SK-N-SH (cell line): ENCODE measurements around the gene PFDN5.

Experiments used
- CHD2 ChIP-seq: fragments of 150-350 bp; IDR thresholded peaks from 2 replicates; pipeline ENCODE4 v1.6.1; 2018; ENCODE audit warnings: low read length; ENCODE audit not compliant: partially characterized antibody
- CTCF ChIP-seq: fragments of 200-600 bp; sonication (generic); IDR thresholded peaks from 2 replicates; pipeline ENCODE4 v1.6.1; 2017; ENCODE audit warnings: antibody characterized with exemption, mild to moderate bottlenecking, moderate library complexity
- EP300 ChIP-seq, 2 experiments: IDR thresholded peaks; 2 replicates each; pipeline versions ENCODE4 v1.4.0 to v1.6.1; 2012; ENCODE audit warnings: borderline replicate concordance in 1 of 2, low read depth in 1 of 2, low read length in 1 of 2
- EZH2phosphoT487 ChIP-seq: fragments of 200-600 bp; sonication (generic); IDR thresholded peaks from 2 replicates; pipeline ENCODE4 v1.6.1; 2017; ENCODE audit warnings: low read depth, mixed run types, mild to moderate bottlenecking, antibody characterized with exemption, moderate library complexity, borderline replicate concordance
- JUND ChIP-seq: IDR thresholded peaks from 2 replicates; pipeline ENCODE4 v1.4.0; 2012
- POLR2AphosphoS5 ChIP-seq: IDR thresholded peaks from 2 replicates; pipeline ENCODE4 v1.6.1; 2012; ENCODE audit warnings: low read depth, low read length
- REST ChIP-seq: IDR thresholded peaks from 2 replicates; pipeline ENCODE4 v1.6.1; 2012; ENCODE audit warnings: mild to moderate bottlenecking, low read depth, low read length, moderate library complexity
- SMC3 ChIP-seq: IDR thresholded peaks from 2 replicates; pipeline ENCODE4 v1.6.1; 2012; ENCODE audit warnings: low read depth, low read length, improper control_type of control experiment
- TAF1 ChIP-seq: IDR thresholded peaks from 2 replicates; pipeline ENCODE4 v1.6.1; 2012; ENCODE audit warnings: low read depth, mild to moderate bottlenecking, low read length, moderate library complexity, borderline replicate concordance
- USF2 ChIP-seq: fragments of 150-350 bp; IDR thresholded peaks from 2 replicates; pipeline ENCODE4 v1.6.1; 2017; ENCODE audit warnings: antibody characterized with exemption, low read length, low read depth, borderline replicate concordance
- YY1 ChIP-seq: IDR thresholded peaks from 2 replicates; pipeline ENCODE4 v1.4.0; 2012; ENCODE audit warnings: low read depth, mild to moderate bottlenecking
- TF ChIP-seq, protein P1 (sequence below): IDR thresholded peaks from 2 replicates; pipeline ENCODE4 v1.4.0; 2012; ENCODE audit warnings: low read depth

GRCh38 chr12:53308276-53308675 is 12.9 kb downstream of the PFDN5 start:
- TF ChIP-seq POLR2AphosphoS5: no peak
- no peak for TF ChIP-seq CTCF
- no peak for TF ChIP-seq CHD2
- no peak for TF ChIP-seq TAF1
- TF ChIP-seq, protein P1, sequence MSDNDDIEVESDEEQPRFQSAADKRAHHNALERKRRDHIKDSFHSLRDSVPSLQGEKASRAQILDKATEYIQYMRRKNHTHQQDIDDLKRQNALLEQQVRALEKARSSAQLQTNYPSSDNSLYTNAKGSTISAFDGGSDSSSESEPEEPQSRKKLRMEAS: no peak
- no peak for TF ChIP-seq EZH2phosphoT487
- no peak for TF ChIP-seq JUND
- no peak for TF ChIP-seq USF2
- no peak for TF ChIP-seq EP300 (IDR thresholded peaks at IDR 0.05; ENCODE audit: borderline replicate concordance in 1 of 2, low read depth in 1 of 2, low read length in 1 of 2)
- TF ChIP-seq YY1: no peak
- no peak for TF ChIP-seq SMC3
- no peak for TF ChIP-seq REST
